Psoas muscle (tissue), 8 donors: ENCODE data around the gene DMBT1. TPM values are rescaled to one million over a fixed set of nuclear protein-coding genes. Genes with fewer than 3 reads are reported as not detected.

Experiments used
- ATAC-seq, 4 donors: fragments of 200-7000 bp; cut with Tn5 transposase; one replicate each; pipeline ENCODE4 v1.9.1; 2020; ENCODE audit warnings: moderate library complexity in 3 of 4, mild to moderate bottlenecking in 2 of 4
- DNase-seq, 2 donors: peaks; one replicate each; pipeline ENCODE4 v3.0.0-alpha.2; 2020
- H3K27ac ChIP-seq: fragments of 200-600 bp; one replicate; pipeline ENCODE4 v1.8.0; 2022
- H3K27me3 ChIP-seq, 3 donors: fragments of 200-600 bp in 1 of 3; one replicate each; pipeline versions ENCODE4 v1.6.1 to v1.8.0; 2013 to 2022; ENCODE audit warnings: low read length in 2 of 3, mild to moderate bottlenecking in 2 of 3, moderate library complexity in 1 of 3; ENCODE audit not compliant: insufficient read depth in 3 of 3
- H3K36me3 ChIP-seq, 2 donors: fragments of 200-600 bp in 1 of 2; one replicate each; pipeline versions ENCODE4 v1.6.1 to v1.8.0; 2013 to 2022; ENCODE audit warnings: low read depth in 1 of 2, mild to moderate bottlenecking in 1 of 2, moderate library complexity in 1 of 2; ENCODE audit not compliant: insufficient read depth in 1 of 2
- H3K4me1 ChIP-seq: fragments of 200-600 bp; one replicate; pipeline ENCODE4 v1.8.0; 2022
- H3K4me3 ChIP-seq: fragments of 200-600 bp; one replicate; pipeline ENCODE4 v1.8.0; 2022; ENCODE audit warnings: mild to moderate bottlenecking
- H3K9me3 ChIP-seq: fragments of 200-600 bp; one replicate; pipeline ENCODE4 v1.8.0; 2022
- CTCF ChIP-seq: fragments of 200-600 bp; IDR thresholded peaks from one replicate; pipeline ENCODE4 v1.8.0; 2022; ENCODE audit warnings: antibody characterized with exemption
- WGBS, 3 donors: extraction: QIAGEN DNeasy Blood & Tissue Kit; methylation state at CpG; one replicate each; pipeline versions ENCODE4 v1.1.6 to v1.1.7; 2013; 5-methylcytosine and 5-hydroxymethylcytosine counted together
- intact Hi-C, 2 donors: fragments of 100-400 bp; cut with DNase I; formaldehyde crosslinking; loops; one replicate each; pipeline versions ENCODE4 v1.11.0 to v1.14.2; 2022
- polyA plus RNA-seq, 3 donors: library from polyadenylated mRNA; stranded (reverse); fragments of 200-250 nt; gene quantifications; one replicate each; pipeline ENCODE4 v1.2.3, GENCODE V29; 2013
- total RNA-seq, 4 donors: library from RNA; stranded (reverse); fragmentation: NEBNext Ultra II Directional in 2 of 4; extraction: Animal tissue kit (Norgen Biotek cat#: 25700) in 2 of 4; gene quantifications; one replicate each; pipeline versions ENCODE4 v1.2.1 to v1.2.4, GENCODE V29; 2021 to 2023
- donor health status: healthy with polysubstance abuse.
- donor health status: DM: no; HTN: no; CAD: no; lungs with moderate emphysema.
- donor health status: Bipolar disorder and iron deficiency.
- donor health status: healthy.
- donor health status: DM: yes; HTN: yes; CAD: no.
- donor health status: DM: no; HTN: no; CAD: no.
- donor health status: DM: no; HTN: no; CAD: no.
- donor health status: DM: yes; HTN: yes; CAD: no.

Gene DMBT1
- total and polyA plus RNA-seq, 7 donors, result 0.03 to 0.43 (median 0.19) TPM

GRCh38 chr10:122657255-122657654 is 96.7 kb downstream of the DMBT1 start:
- no peak overlapping the region for H3K27ac ChIP-seq
- no peak overlapping the region for H3K4me3 ChIP-seq
- ATAC-seq, result no peak
- no peaks in the 10 kb centered on the region for H3K4me1 ChIP-seq
- no peaks in the 10 kb centered on the region for H3K9me3 ChIP-seq
- no peak for DNase-seq
- 67 to 80% (median 74%) methylated on average over 4 of the region's 4 CpGs for WGBS, 3 donors
- H3K27me3 ChIP-seq, result peaks cover 0 to 5% (median 0%) of the 10 kb centered on the region in 3 donors
- no peak for TF ChIP-seq CTCF
- H3K36me3 ChIP-seq, result no peaks in the 10 kb centered on the region
- intact Hi-C loops, result loop anchor here in 1 of 2 donors (10.0 kb wide), 1 partner anchor 908 kb away; no protein-coding TSS in a partner anchor

GRCh38 chr10:122657729-122658128 is 97.2 kb downstream of the DMBT1 start:
- no peak for ATAC-seq
- 29 to 34% (median 29%) methylated on average over 3 of the region's 3 CpGs for WGBS, 3 donors
- Histone ChIP-seq H3K4me1 (no peaks in the 10 kb centered on the region), H3K27ac (no peak overlapping the region), H3K27me3 (peaks cover 0 to 5% (median 0%) of the 10 kb centered on the region in 3 donors), H3K4me3 (no peak overlapping the region), H3K36me3 (no peaks in the 10 kb centered on the region), H3K9me3 (no peaks in the 10 kb centered on the region)
- no peak for TF ChIP-seq CTCF
- intact Hi-C loops, result loop anchor here in 1 of 2 donors (10.0 kb wide), 1 partner anchor 907 kb away; no protein-coding TSS in a partner anchor
- DNase-seq, result no peak

GRCh38 chr10:122658356-122659049 is 97.9 kb downstream of the DMBT1 start:
- Histone ChIP-seq H3K27ac (no peak overlapping the region), H3K9me3 (no peaks in the 10 kb centered on the region), H3K4me3 (no peak overlapping the region), H3K36me3 (no peaks in the 10 kb centered on the region), H3K27me3 (peaks cover 0 to 5% (median 0%) of the 10 kb centered on the region in 3 donors), H3K4me1 (no peaks in the 10 kb centered on the region)
- intact Hi-C loops, result loop anchor here in 1 of 2 donors (10.0 kb wide), 1 partner anchor 906 kb away; no protein-coding TSS in a partner anchor
- DNase-seq (no peak), ATAC-seq (no peak)
- no peak for TF ChIP-seq CTCF
- 62 to 68% (median 65%) methylated on average over 8 of the region's 8 CpGs for WGBS, 3 donors

- ATAC-seq (no peak), DNase-seq (no peak)
- no peaks in the 10 kb centered on the region for H3K4me1 ChIP-seq
- WGBS, 3 donors, result 63 to 79% (median 72%) methylated on average over 6 of the region's 6 CpGs
- no peaks in the 10 kb centered on the region for H3K9me3 ChIP-seq
- intact Hi-C loops, result loop anchor here in 1 of 2 donors (10.0 kb wide), 1 partner anchor 906 kb away; no protein-coding TSS in a partner anchor
- H3K27me3 ChIP-seq, result peaks cover 0 to 5% (median 0%) of the 10 kb centered on the region in 3 donors
- H3K4me3 ChIP-seq, result no peak overlapping the region
- H3K27ac ChIP-seq, result no peak overlapping the region
- no peak for TF ChIP-seq CTCF
- H3K36me3 ChIP-seq, result no peaks in the 10 kb centered on the region
These were observed 98.6 kb downstream of the DMBT1 start for GRCh38 chr10:122659126-122659525.
